Measurements from ENCODE around the gene GZF1.

Gene GZF1

DNA sequence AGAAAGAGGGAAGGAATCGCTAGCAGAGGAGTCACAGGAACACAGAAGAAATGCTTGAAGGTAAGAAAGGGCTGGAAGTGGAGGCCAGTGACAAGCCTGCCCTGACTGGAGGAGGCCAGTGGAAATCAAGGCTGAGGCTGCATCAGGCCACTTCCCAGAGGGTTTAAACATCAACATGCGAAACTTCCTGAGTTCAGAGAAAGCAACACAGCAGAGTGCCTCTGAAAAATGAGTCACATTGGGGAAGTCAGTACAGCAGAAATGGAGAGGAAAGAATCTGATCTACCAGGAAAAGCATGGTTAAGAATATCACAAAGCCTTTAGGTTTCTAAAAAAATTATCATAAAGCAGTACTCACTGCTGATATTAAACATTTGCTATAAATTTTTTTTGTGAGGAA is 36.0 kb downstream of the GZF1 start:
- DNase-seq (ENCODE audit: extremely low read depth, low read depth): no peak
- TF ChIP-seq, protein P1, sequence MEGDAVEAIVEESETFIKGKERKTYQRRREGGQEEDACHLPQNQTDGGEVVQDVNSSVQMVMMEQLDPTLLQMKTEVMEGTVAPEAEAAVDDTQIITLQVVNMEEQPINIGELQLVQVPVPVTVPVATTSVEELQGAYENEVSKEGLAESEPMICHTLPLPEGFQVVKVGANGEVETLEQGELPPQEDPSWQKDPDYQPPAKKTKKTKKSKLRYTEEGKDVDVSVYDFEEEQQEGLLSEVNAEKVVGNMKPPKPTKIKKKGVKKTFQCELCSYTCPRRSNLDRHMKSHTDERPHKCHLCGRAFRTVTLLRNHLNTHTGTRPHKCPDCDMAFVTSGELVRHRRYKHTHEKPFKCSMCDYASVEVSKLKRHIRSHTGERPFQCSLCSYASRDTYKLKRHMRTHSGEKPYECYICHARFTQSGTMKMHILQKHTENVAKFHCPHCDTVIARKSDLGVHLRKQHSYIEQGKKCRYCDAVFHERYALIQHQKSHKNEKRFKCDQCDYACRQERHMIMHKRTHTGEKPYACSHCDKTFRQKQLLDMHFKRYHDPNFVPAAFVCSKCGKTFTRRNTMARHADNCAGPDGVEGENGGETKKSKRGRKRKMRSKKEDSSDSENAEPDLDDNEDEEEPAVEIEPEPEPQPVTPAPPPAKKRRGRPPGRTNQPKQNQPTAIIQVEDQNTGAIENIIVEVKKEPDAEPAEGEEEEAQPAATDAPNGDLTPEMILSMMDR (IDR thresholded peaks at IDR 0.05; ENCODE audit: low read depth, low read length): no peak

DNA sequence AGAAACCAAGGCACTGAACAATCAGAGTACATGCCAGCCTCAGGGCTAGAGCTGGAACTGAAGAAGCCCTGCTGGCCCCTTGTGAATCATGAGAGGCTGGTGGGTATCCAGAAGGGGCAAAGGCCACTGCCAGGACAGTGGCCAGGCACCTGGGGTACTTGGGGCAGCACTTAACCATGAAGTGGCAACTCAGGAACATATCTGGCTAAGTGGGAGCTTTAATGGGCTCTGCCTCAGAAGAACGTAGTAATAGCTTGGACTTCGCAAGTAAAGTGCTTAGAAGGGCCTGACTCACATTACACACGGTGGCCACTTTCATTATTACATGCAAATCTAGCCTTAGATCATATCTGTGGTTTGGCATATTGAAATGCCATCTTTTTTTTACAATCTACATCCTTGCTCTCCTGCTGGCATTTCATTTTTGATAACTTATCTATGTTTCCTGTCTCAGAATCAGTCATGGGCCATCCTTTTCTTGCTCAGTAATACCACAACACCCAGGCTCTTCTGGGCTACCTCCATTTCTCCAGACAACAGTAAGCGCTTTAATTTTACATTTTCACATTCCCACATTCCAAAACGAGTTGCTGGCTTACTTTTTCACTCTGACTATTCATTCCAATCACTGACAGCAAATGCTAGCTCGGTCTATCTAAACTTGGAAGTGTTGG is 37.7 kb downstream of the GZF1 start:
- no peak for DNase-seq (ENCODE audit: extremely low read depth, low read depth)
- TF ChIP-seq, protein P1 (IDR thresholded peaks at IDR 0.05; ENCODE audit: low read depth, low read length): no peak

DNA sequence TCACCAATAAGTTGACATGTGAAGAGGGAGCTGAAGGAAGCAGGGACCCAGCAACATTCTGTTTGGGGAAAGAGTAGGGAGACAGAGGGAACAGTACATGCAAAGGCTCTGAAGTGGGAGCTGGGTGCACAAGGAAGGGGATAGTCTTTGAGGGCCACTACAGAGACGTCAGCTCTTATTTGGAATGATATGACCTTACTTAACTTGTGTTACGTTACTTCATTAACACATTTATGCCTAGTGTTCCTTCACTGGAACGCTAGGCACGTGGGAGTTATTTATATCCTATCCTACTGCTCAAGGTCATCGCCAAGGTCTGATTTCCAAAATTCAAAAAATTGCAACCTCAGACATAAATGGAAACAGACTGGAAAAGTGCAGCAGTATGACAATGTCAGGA is 39.1 kb downstream of the GZF1 start:
- no peak for DNase-seq (ENCODE audit: extremely low read depth, low read depth)
- TF ChIP-seq, protein P1 (IDR thresholded peaks at IDR 0.05; ENCODE audit: low read depth, low read length): no peak

DNA sequence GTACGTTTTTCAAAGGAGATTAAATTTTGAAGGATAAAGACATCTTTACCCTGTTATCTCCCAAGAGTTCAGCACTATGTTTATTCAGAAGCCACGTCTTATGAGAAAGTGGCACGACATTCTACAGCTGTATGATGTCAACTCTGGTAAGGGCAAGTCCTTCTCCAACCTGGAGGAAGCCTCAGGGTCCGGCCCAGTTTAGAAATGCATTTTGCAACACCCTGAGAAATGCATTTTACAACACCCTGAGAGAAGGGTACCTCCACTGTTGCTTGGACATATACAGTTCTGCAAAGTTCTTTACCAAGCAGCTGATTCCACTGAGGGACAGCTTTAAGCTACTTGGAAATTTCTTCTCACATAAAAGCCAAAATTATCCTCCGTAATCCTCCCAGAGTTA is 41.8 kb downstream of the GZF1 start:
- TF ChIP-seq, protein P1 (IDR thresholded peaks at IDR 0.05; ENCODE audit: low read depth, low read length): no peak
- DNase-seq (ENCODE audit: extremely low read depth, low read depth): no peak

DNA sequence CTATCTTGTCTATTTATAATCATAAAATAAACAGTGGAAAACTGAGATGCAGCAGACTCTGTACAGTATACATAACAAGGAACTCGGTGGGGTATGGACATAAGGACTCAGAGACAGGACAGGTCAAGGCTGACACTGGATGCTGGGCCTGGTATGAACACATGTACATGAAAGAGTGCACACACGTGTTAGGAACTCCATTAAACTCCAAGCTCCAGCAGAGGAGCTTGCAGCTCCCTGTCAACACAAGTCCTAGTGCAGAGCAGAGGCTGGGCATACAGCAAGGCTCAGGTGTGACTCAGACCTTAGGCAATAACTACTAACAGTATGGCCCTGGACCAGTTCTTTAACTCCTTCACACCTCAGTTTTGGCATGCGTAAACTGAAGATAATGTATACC is 42.2 kb downstream of the GZF1 start:
- no peak for DNase-seq (ENCODE audit: extremely low read depth, low read depth)
- TF ChIP-seq, protein P1 (IDR thresholded peaks at IDR 0.05; ENCODE audit: low read depth, low read length): no peak

DNA sequence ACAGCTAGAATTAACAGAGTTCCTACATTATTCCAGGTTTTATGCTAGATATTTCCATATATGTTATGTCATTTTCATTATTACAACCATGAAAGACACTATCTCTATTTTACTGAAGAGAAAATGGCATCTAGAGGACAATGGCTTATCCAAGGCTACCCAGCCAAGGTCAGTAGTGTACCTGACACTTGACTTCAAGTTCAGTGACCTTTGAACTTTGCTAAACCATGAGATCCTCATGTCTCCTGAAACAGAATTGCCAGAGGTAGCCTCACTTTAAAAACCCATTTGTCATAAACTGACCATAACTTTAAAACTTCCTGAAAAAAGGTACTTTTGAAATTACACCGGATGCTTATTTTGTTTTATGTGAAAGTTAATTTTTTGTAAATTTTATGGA is 44.9 kb downstream of the GZF1 start:
- no peak for DNase-seq (ENCODE audit: extremely low read depth, low read depth)
- TF ChIP-seq, protein P1 (IDR thresholded peaks at IDR 0.05; ENCODE audit: low read depth, low read length): no peak

DNA sequence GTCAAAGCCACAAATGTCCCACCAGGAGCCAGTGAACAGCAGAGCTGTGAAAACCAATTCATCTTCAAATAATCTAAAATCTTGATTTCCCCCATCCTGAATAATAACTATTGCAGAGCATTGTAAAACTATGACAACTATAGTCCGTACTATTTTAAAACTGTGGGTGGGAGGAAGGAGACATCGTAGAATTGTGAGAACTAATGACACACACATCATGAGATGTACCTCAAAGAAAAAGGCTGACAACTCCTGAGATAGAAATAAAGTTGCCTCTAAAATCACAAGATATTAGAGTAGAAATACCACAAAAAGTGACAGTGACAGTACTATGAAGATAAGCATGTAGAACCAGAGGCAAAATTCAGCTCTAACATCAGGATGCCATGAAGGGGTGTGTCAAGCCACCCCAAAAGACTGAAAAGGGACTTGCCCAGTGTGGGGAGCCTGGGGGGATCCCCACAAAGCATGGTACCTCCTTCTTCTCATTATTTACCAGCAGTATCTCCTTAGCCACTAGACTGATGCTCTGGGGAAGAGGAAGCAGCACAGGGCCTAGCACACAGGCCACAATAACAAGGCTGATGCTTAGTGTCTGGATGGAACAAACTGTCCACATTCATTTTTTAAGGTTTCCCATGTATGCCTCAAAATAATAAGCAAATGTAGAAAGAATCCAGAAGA is 45.9 kb downstream of the GZF1 start:
- no peak for DNase-seq (ENCODE audit: extremely low read depth, low read depth)
- TF ChIP-seq, protein P1 (IDR thresholded peaks at IDR 0.05; ENCODE audit: low read depth, low read length): no peak
